GM21367 (cell line): ENCODE results near the gene OR4D5.

Experiments used
- ATAC-seq: cut with Tn5 transposase; IDR thresholded peaks from one replicate; pipeline ENCODE4 v1.9.1; 2021; ENCODE audit not compliant: unreplicated experiment

Gene OR4D5

GRCh38 chr11:123939317-123939716, at the start of gene OR4D5:
TSS of gene OR4D5 (plus strand) at chr11:123939617. CDS start at chr11:123939617, 0 bp downstream.
- no peak for ATAC-seq

GRCh38 chr11:123892031-123892430, 47.4 kb upstream of the OR4D5 start:
- ATAC-seq: no peak

GRCh38 chr11:123899792-123900191, 39.6 kb upstream of the OR4D5 start:
- no peak for ATAC-seq

GRCh38 chr11:123901867-123902266, 37.5 kb upstream of the OR4D5 start, which contains the start of gene OR8D4:
TSS of gene OR8D4 (plus strand) at chr11:123902167. CDS start at chr11:123906432, 4,265 bp downstream.
- no peak for ATAC-seq

GRCh38 chr11:123903932-123904331, 35.5 kb upstream of the OR4D5 start:
- ATAC-seq: no peak

- ATAC-seq: no peak
Observed at GRCh38 chr11:123904932-123905331, 34.5 kb upstream of the OR4D5 start.

GRCh38 chr11:123905826-123906225, 33.6 kb upstream of the OR4D5 start:
- no peak for ATAC-seq

GRCh38 chr11:123920943-123921342, 18.5 kb upstream of the OR4D5 start:
- no peak for ATAC-seq

- peak; percentile 57 for ATAC-seq
Observed at GRCh38 chr11:123924027-123924426, 15.4 kb upstream of the OR4D5 start.

GRCh38 chr11:123942413-123942812, 3.0 kb downstream of the OR4D5 start:
- ATAC-seq: no peak

GRCh38 chr11:123943738-123944137, 4.3 kb downstream of the OR4D5 start, which contains the start of gene OR6T1:
TSS of gene OR6T1 (minus strand) at chr11:123943838. CDS start at chr11:123943838, 0 bp downstream.
- ATAC-seq: no peak

- ATAC-seq: no peak
Observed at GRCh38 chr11:123945132-123945531, 5.7 kb downstream of the OR4D5 start.

GRCh38 chr11:123956752-123957151, 17.3 kb downstream of the OR4D5 start:
- no peak for ATAC-seq

- ATAC-seq: no peak
Observed at GRCh38 chr11:123973816-123974215, 34.4 kb downstream of the OR4D5 start.

GRCh38 chr11:123976770-123977560, 37.5 kb downstream of the OR4D5 start:
- no peak for ATAC-seq

- ATAC-seq: no peak
Observed at GRCh38 chr11:123977731-123978347, 38.4 kb downstream of the OR4D5 start, which contains the start of gene OR10S1. TSS of gene OR10S1 (minus strand) at chr11:123977781. CDS start at chr11:123977664, 117 bp downstream.

GRCh38 chr11:123979311-123979710, 39.9 kb downstream of the OR4D5 start:
- ATAC-seq: no peak
